SK-N-MC (cell line): ENCODE results near the gene PTPRZ1.

Source experiments
- EZH2 ChIP-seq: fragments of 200-600 bp; sonication (generic); IDR thresholded peaks from one replicate; pipeline ENCODE4 v1.6.1; 2017; ENCODE audit warnings: antibody characterized with exemption
- POLR2AphosphoS5 ChIP-seq: IDR thresholded peaks from 2 replicates; pipeline ENCODE4 v1.6.1; 2012; ENCODE audit warnings: mild to moderate bottlenecking, low read depth, low read length, borderline replicate concordance

GRCh38 chr7:121966276-121966934 lies 93.4 kb downstream of the PTPRZ1 start:
- TF ChIP-seq POLR2AphosphoS5 (no peak), EZH2 (no peak)
